Uterus (tissue), 2 donors: ENCODE measurements around the gene TACR2.

Experiments
- CTCF ChIP-seq, 4 experiments: fragments of 200-600 bp in 2 of 4; fragments of 450-650 bp in 2 of 4; sonication (generic) in 2 of 4; IDR thresholded peaks; one replicate each; pipeline ENCODE4 v1.5.1; 2016 to 2019; ENCODE audit warnings: antibody characterized with exemption in 4 of 4, mild to moderate bottlenecking in 2 of 4, moderate library complexity in 1 of 4
- POLR2A ChIP-seq, 2 donors: fragments of 450-650 bp; IDR thresholded peaks; one replicate each; pipeline ENCODE4 v1.6.1; 2016; ENCODE audit warnings: antibody characterized with exemption in 2 of 2, mild to moderate bottlenecking in 1 of 2, moderate library complexity in 1 of 2

- no peak for TF ChIP-seq CTCF (IDR thresholded peaks at IDR 0.05)
- no peak for TF ChIP-seq POLR2A (IDR thresholded peaks at IDR 0.05)
Observed at GRCh38 chr10:69466158-69466490, 49.4 kb upstream of the TACR2 start.
